ENCODE data around the gene MPPED1. TPM values are rescaled to one million over a fixed set of nuclear protein-coding genes. Genes with fewer than 3 reads are reported as not detected.

Gene MPPED1
- total and polyA plus RNA-seq, 8 donors: 0.19 to 1.5 (median 0.47) TPM; not detected in 4

DNA sequence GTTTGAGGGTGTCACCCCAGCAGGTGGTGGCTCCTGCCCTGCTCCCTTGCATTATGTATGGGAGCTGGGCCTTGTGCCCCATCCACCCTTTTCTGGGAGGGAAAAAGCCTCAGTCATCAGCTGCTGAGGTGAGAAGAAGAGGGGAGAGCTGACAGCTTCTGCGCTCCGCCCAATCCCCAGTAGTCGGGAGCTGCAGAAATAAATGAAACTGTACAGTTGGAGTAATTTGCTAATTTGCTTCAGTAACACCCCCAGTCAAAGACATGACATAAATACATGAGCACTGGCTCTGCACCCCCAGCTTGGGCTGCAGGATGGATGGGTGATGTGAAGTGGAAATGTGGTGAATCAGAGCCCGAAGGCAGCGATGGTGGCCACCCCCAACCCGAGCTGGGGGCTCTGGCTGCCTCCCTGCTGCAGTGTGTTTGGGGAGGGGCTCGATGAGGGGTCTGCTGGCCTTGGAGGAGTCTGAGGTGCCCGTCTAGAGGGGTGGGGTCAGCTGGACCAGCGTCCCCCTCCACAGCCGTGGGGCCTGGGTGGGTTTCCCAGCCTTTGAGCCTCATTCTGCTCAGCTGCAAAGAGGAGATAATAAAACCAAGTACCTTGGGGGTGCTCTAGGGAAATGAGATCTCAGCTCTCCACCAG is 59.2 kb downstream of the MPPED1 start:
- no peak overlapping the region for H3K27ac ChIP-seq
- 74 to 86% (median 75%) methylated on average over 7 to 10 of the region's 10 CpGs for WGBS, 5 donors
- H3K4me3 ChIP-seq: no peak overlapping the region
- intact Hi-C loops (cut with DNase I; ENCODE audit: low total_unique reads): no loop called here
- H3K36me3 ChIP-seq: no peaks in the 10 kb centered on the region
- peaks cover 0 to 72% (median 5%) of the 10 kb centered on the region in 3 donors for H3K27me3 ChIP-seq
- TF ChIP-seq, protein P1, sequence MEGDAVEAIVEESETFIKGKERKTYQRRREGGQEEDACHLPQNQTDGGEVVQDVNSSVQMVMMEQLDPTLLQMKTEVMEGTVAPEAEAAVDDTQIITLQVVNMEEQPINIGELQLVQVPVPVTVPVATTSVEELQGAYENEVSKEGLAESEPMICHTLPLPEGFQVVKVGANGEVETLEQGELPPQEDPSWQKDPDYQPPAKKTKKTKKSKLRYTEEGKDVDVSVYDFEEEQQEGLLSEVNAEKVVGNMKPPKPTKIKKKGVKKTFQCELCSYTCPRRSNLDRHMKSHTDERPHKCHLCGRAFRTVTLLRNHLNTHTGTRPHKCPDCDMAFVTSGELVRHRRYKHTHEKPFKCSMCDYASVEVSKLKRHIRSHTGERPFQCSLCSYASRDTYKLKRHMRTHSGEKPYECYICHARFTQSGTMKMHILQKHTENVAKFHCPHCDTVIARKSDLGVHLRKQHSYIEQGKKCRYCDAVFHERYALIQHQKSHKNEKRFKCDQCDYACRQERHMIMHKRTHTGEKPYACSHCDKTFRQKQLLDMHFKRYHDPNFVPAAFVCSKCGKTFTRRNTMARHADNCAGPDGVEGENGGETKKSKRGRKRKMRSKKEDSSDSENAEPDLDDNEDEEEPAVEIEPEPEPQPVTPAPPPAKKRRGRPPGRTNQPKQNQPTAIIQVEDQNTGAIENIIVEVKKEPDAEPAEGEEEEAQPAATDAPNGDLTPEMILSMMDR (IDR thresholded peaks at IDR 0.05): no peak
- TF ChIP-seq EP300 (IDR thresholded peaks at IDR 0.05) (no peak), POLR2A (IDR thresholded peaks at IDR 0.05) (no peak), POLR2AphosphoS5 (IDR thresholded peaks at IDR 0.05) (no peak)
- no peaks in the 10 kb centered on the region for H3K9me3 ChIP-seq
- no peak for DNase-seq
- peaks cover 0 to 7% (median 0%) of the 10 kb centered on the region in 4 donors for H3K4me1 ChIP-seq

DNA sequence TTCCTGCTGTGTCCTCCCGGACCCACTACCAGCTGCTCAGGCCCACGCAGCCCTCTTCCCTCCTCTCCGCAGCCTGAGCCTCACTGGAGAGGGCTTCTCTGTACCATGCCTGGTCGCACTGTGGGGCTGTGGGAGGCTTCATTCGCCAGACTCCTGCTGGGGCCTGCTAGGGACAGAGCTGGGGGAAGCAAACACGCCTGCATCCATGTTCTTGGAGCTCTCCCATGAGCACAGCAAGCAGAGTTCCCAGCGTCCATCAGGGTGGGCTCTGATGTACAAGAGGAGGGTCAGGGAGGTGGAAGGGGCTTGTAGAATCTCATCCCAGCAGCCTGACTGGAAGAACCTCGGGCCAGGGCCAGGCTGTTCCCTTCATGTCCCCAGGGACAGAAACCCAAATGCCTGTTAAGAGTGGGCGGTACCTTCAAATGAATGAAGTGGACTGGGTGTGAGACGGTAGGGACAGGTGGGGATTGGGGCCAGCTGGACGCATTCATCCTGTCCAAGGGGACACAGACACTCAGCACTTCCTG is 59.9 kb downstream of the MPPED1 start:
- no peak overlapping the region for H3K4me3 ChIP-seq
- no peak overlapping the region for H3K27ac ChIP-seq
- DNase-seq: no peak
- TF ChIP-seq, protein P1 (IDR thresholded peaks at IDR 0.05): no peak
- TF ChIP-seq EP300 (IDR thresholded peaks at IDR 0.05) (no peak), POLR2A (IDR thresholded peaks at IDR 0.05) (no peak), POLR2AphosphoS5 (IDR thresholded peaks at IDR 0.05) (no peak)
- intact Hi-C loops (cut with DNase I; ENCODE audit: low total_unique reads): no loop called here
- H3K27me3 ChIP-seq: peaks cover 0 to 67% (median 5%) of the 10 kb centered on the region in 3 donors
- no peaks in the 10 kb centered on the region for H3K36me3 ChIP-seq
- no peaks in the 10 kb centered on the region for H3K9me3 ChIP-seq
- H3K4me1 ChIP-seq: peaks cover 0 to 7% (median 0%) of the 10 kb centered on the region in 4 donors
- 69 to 81% (median 76%) methylated on average over 8 to 11 of the region's 11 CpGs for WGBS, 5 donors

- no peak for DNase-seq
- TF ChIP-seq POLR2A (IDR thresholded peaks at IDR 0.05) (no peak), EP300 (IDR thresholded peaks at IDR 0.05) (no peak), POLR2AphosphoS5 (IDR thresholded peaks at IDR 0.05) (no peak)
- TF ChIP-seq, protein P1 (IDR thresholded peaks at IDR 0.05): no peak
- intact Hi-C loops (cut with DNase I; ENCODE audit: low total_unique reads): no loop called here
These were observed 61.2 kb downstream of the MPPED1 start for GRCh38 chr22:43473031-43473430.

GRCh38 chr22:43473441-43473840 is 61.6 kb downstream of the MPPED1 start:
- 70 to 84% (median 81%) methylated on average over 7 to 9 of the region's 9 CpGs for WGBS, 5 donors
- DNase-seq: no peak
- H3K4me1 ChIP-seq: no peaks in the 10 kb centered on the region
- H3K4me3 ChIP-seq: no peak overlapping the region
- TF ChIP-seq POLR2A (IDR thresholded peaks at IDR 0.05) (no peak), EP300 (IDR thresholded peaks at IDR 0.05) (no peak), POLR2AphosphoS5 (IDR thresholded peaks at IDR 0.05) (no peak)
- TF ChIP-seq, protein P1 (IDR thresholded peaks at IDR 0.05): no peak
- H3K36me3 ChIP-seq: no peaks in the 10 kb centered on the region
- no peaks in the 10 kb centered on the region for H3K9me3 ChIP-seq
- intact Hi-C loops (cut with DNase I; ENCODE audit: low total_unique reads): no loop called here
- H3K27me3 ChIP-seq: peaks cover 0 to 51% (median 5%) of the 10 kb centered on the region in 3 donors
- no peak overlapping the region for H3K27ac ChIP-seq

More at GRCh38 chr22:43473031-43473430, 61.2 kb downstream of the MPPED1 start:
- H3K4me3 ChIP-seq: no peak overlapping the region
- no peaks in the 10 kb centered on the region for H3K36me3 ChIP-seq
- no peak overlapping the region for H3K27ac ChIP-seq
- H3K27me3 ChIP-seq: peaks cover 0 to 55% (median 5%) of the 10 kb centered on the region in 3 donors
- WGBS, 5 donors: 73 to 86% (median 83%) methylated on average over 7 to 8 of the region's 8 CpGs
- no peaks in the 10 kb centered on the region for H3K9me3 ChIP-seq
- no peaks in the 10 kb centered on the region for H3K4me1 ChIP-seq
